IMR-90 (cell line): Measurements from ENCODE around the gene GPC2. TPM values are rescaled to one million over a fixed set of nuclear protein-coding genes. Genes with fewer than 3 reads are reported as not detected.
A peak's percentile ranks its signal among the peaks of the same experiment; 100 is the strongest.

ENCODE experiments used
- ATAC-seq: fragments of 200-7000 bp; cut with Tn5 transposase; 2 replicates; pipeline ENCODE4 v1.9.1; 2020; ENCODE audit warnings: low read depth, mild to moderate bottlenecking, moderate library complexity
- BruUV-seq: library from RNA; stranded (reverse); fragments of 400-500 nt; replicated peaks from 2 replicates; lab custom pipeline; 2021; lab: Mats Ljungman, UMichigan
- CTCF ChIA-PET: fragments of 300-600 bp; formaldehyde crosslinking; extraction: SDS; loops from one replicate; lab custom pipeline; 2021; ENCODE audit warnings: antibody characterized with exemption; lab: Yijun Ruan, JAX
- POLR2A ChIA-PET: fragments of 300-600 bp; sonication (Branson Sonifier 250); formaldehyde crosslinking; loops from one replicate; lab custom pipeline; 2022; ENCODE audit warnings: antibody characterized with exemption; ENCODE audit not compliant: unreplicated experiment; lab: Charles Lee
- DNase-seq: peaks from one replicate; pipeline ENCODE4 v3.0.0; 2013
- H2AFZ ChIP-seq: replicated peaks from 2 replicates; pipeline ENCODE3; 2013; ENCODE audit warnings: low read length, mild to moderate bottlenecking; ENCODE audit not compliant: poor library complexity
- H2AK5ac ChIP-seq: 2 replicates; pipeline ENCODE4 v1.6.1; 2013; ENCODE audit warnings: low read depth, low read length, inconsistent platforms
- H2AK9ac ChIP-seq: replicated peaks from 2 replicates; pipeline ENCODE3; 2013; ENCODE audit warnings: mild to moderate bottlenecking, low read depth, low read length, moderate library complexity; ENCODE audit not compliant: poor library complexity
- H2BK120ac ChIP-seq: 2 replicates; pipeline ENCODE4 v1.6.1; 2013; ENCODE audit warnings: low read depth, low read length, inconsistent platforms
- H2BK15ac ChIP-seq: 3 replicates; pipeline ENCODE4 v1.6.1; 2013; ENCODE audit warnings: low read depth, low read length, inconsistent platforms
- H2BK20ac ChIP-seq: 2 replicates; pipeline ENCODE4 v1.6.1; 2013; ENCODE audit warnings: low read depth, mild to moderate bottlenecking, inconsistent platforms, low read length, moderate library complexity
- H2BK5ac ChIP-seq: 2 replicates; pipeline ENCODE4 v1.6.1; 2013; ENCODE audit warnings: mild to moderate bottlenecking, low read depth, low read length, inconsistent platforms; ENCODE audit not compliant: poor library complexity, severe bottlenecking
- H3K14ac ChIP-seq: replicated peaks from 2 replicates; pipeline ENCODE4 v1.6.1; 2013; ENCODE audit warnings: low read depth, low read length, inconsistent platforms
- H3K18ac ChIP-seq: 2 replicates; pipeline ENCODE4 v1.6.1; 2013; ENCODE audit warnings: low read depth, low read length, control low read depth
- H3K23ac ChIP-seq: 2 replicates; pipeline ENCODE4 v1.6.1; 2013; ENCODE audit warnings: low read depth, low read length, inconsistent platforms
- H3K27ac ChIP-seq: 2 replicates; pipeline ENCODE4 v1.5.1; 2013; ENCODE audit warnings: mild to moderate bottlenecking, control low read depth, low read length; ENCODE audit not compliant: insufficient read depth
- H3K27me3 ChIP-seq: 2 replicates; pipeline ENCODE4 v1.6.1; 2013; ENCODE audit warnings: low read length; ENCODE audit not compliant: control insufficient read depth, insufficient read depth
- H3K36me3 ChIP-seq: 2 replicates; pipeline ENCODE4 v1.6.1; 2013; ENCODE audit warnings: low read length, mixed read lengths; ENCODE audit not compliant: control insufficient read depth, insufficient read depth
- H3K4ac ChIP-seq: 2 replicates; pipeline ENCODE4 v1.6.1; 2013; ENCODE audit warnings: low read depth, low read length, inconsistent platforms
- H3K4me1 ChIP-seq: 2 replicates; pipeline ENCODE4 v1.6.1; 2013; ENCODE audit warnings: low read length, mixed read lengths; ENCODE audit not compliant: control insufficient read depth, insufficient read depth
- H3K4me2 ChIP-seq: 2 replicates; pipeline ENCODE4 v1.6.1; 2013; ENCODE audit warnings: low read depth, mild to moderate bottlenecking, control low read depth, low read length, moderate library complexity
- H3K4me3 ChIP-seq: 2 replicates; pipeline ENCODE4 v1.5.1; 2013; ENCODE audit warnings: low read depth, mild to moderate bottlenecking, control low read depth, low read length, moderate library complexity; ENCODE audit not compliant: insufficient read depth
- H3K56ac ChIP-seq: 2 replicates; pipeline ENCODE4 v1.6.1; 2013; ENCODE audit warnings: low read length, inconsistent platforms; ENCODE audit not compliant: insufficient read depth; ENCODE audit errors: extremely low read depth
- H3K79me1 ChIP-seq, 2 experiments: 2 replicates each; pipeline ENCODE4 v1.6.1; 2013; ENCODE audit warnings: low read length in 2 of 2, inconsistent platforms in 1 of 2, low read depth in 1 of 2
- H3K9ac ChIP-seq: 2 replicates; pipeline ENCODE4 v1.6.1; 2013; ENCODE audit warnings: low read depth, low read length, control low read depth
- H3K9me1 ChIP-seq: 2 replicates; pipeline ENCODE4 v1.6.1; 2013; ENCODE audit warnings: low read length, inconsistent platforms; ENCODE audit not compliant: insufficient read depth
- H3K9me3 ChIP-seq: 2 replicates; pipeline ENCODE4 v1.6.1; 2013; ENCODE audit warnings: low read length; ENCODE audit not compliant: control insufficient read depth, insufficient read depth
- H4K20me1 ChIP-seq: 2 replicates; pipeline ENCODE4 v1.6.1; 2013; ENCODE audit warnings: low read length, inconsistent platforms; ENCODE audit not compliant: insufficient read depth
- H4K5ac ChIP-seq: 2 replicates; pipeline ENCODE4 v1.6.1; 2013; ENCODE audit warnings: mild to moderate bottlenecking, low read depth, low read length, control low read depth
- H4K8ac ChIP-seq, 2 experiments: 2 replicates each; pipeline ENCODE4 v1.6.1; 2013; ENCODE audit warnings: low read depth in 2 of 2, low read length in 2 of 2, control low read depth in 1 of 2, inconsistent platforms in 1 of 2
- H4K91ac ChIP-seq: 2 replicates; pipeline ENCODE4 v1.6.1; 2013; ENCODE audit warnings: low read depth, low read length, inconsistent platforms; ENCODE audit not compliant: insufficient read depth
- MAFK ChIP-seq: IDR thresholded peaks from 2 replicates; pipeline ENCODE4 v1.6.1; 2012; ENCODE audit warnings: low read depth, low read length, improper control_type of control experiment
- RCOR1 ChIP-seq: IDR thresholded peaks from 2 replicates; pipeline ENCODE4 v1.6.1; 2012; ENCODE audit warnings: mild to moderate bottlenecking, low read length, improper control_type of control experiment; ENCODE audit not compliant: insufficient replicate concordance
- WGBS, 2 experiments: methylation state at CpG; one replicate each; pipeline versions ENCODE4 v1.1.5 to v1.1.7; 2013; ENCODE audit warnings: missing lambda C conversion rate in 2 of 2; ENCODE audit not compliant: insufficient read length in 1 of 2; ENCODE audit errors: extremely low coverage in 2 of 2; 5-methylcytosine and 5-hydroxymethylcytosine counted together
- dilution Hi-C: fragments of 300-500 bp; cut with HindIII; formaldehyde crosslinking; loops from one replicate; pipeline ENCODE4 v1.14.3; 2018; ENCODE audit warnings: low sequenced_read_pairs; ENCODE audit not compliant: unreplicated experiment
- in situ Hi-C: fragments of 300-500 bp; cut with MboI; formaldehyde crosslinking; loops from 3 replicates; pipeline ENCODE4 v1.14.3; 2019; ENCODE audit warnings: low sequenced_read_pairs, inconsistent platforms, mixed read lengths
- intact Hi-C: fragments of 100-400 bp; cut with micrococcal nuclease; formaldehyde crosslinking; loops from 2 replicates; pipeline ENCODE4 v1.10.0; 2022
- polyA plus RNA-seq, 3 experiments: library from polyadenylated mRNA; depleted of rRNA; stranded (reverse); fragments of >200 nt; gene quantifications; 2 replicates each; pipeline ENCODE4 v1.2.3, GENCODE V29; 2012; ENCODE audit warnings: low replicate concordance in 1 of 3
- total RNA-seq: library from RNA; depleted of rRNA; stranded (reverse); fragments of >200 nt; gene quantifications from 2 replicates; pipeline ENCODE4 v1.2.3, GENCODE V29; 2012
- TF ChIP-seq, protein P1 (sequence below): fragments of 150-350 bp; IDR thresholded peaks from 2 replicates; pipeline ENCODE4 v1.6.1; 2016; ENCODE audit warnings: low read depth, mild to moderate bottlenecking, low read length, moderate library complexity, borderline replicate concordance

The GPC2 gene
- total and polyA plus RNA-seq, 2 of the 4 experiments (the other 2 are of a cell fraction): 1.8 to 6.0 TPM

DNA sequence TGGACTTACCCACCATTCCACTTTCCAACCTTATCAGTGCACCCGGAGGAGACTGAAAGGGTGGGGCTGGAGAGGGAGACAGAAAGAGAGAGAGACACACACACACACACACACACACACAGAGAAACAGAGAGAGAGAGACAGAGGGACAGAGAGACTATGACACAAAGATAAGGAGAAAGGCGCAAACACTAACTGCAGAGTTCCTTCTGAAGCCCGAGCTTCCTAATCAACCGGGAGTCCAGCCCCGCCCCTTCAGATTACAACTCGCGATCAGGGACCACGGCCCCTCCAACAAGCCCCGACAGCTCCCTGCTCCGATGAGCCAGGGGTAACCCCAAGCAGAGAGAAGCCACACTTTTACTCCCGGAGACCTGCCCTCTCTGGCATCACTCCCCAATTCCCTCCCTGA lies 9.3 kb downstream of the GPC2 start:
- CTCF ChIA-PET: interaction anchor here (0.7 to 1.0 kb wide), 3 partner anchors 9 to 37 kb away, joined by 3 to 5 read pairs (median 3); partner anchors contain the start of genes GPC2 and STAG3
- Histone ChIP-seq H4K91ac (peak overlapping the region; percentile 60), H3K9me3 (no peaks in the 10 kb centered on the region), H2AK5ac (peak overlapping the region; percentile 18; the same call in 1 of the 2 replicates), H3K79me1 (peaks cover 0 to 8% of the 10 kb centered on the region in 2 experiments; a peak in 1 of 4 replicates), H3K4me1 (peaks cover 6% of the 10 kb centered on the region), H3K9me1 (peaks cover 3% of the 10 kb centered on the region; the same call in 1 of the 2 replicates), H4K20me1 (no peaks in the 10 kb centered on the region), H3K4me3 (peak overlapping the region; percentile 39), H2BK20ac (peak overlapping the region; percentile 5; the same call in 1 of the 2 replicates), H3K56ac (peak overlapping the region; percentile 66), H2BK15ac (peak overlapping the region; percentile 30; the same call in 2 of the 3 replicates), H2AFZ (peak overlapping the region; percentile 94), H3K4me2 (peak overlapping the region; percentile 78), H4K5ac (peak overlapping the region; percentile 48), H3K36me3 (peaks cover 3% of the 10 kb centered on the region; the same call in 1 of the 2 replicates), H3K18ac (peak overlapping the region; percentile 36; the same call in 1 of the 2 replicates), H2BK120ac (peak overlapping the region; percentile 70), H3K27ac (peak overlapping the region; percentile 63), H2BK5ac (no peak overlapping the region), H2AK9ac (peak overlapping the region; percentile 67), H3K9ac (peak overlapping the region; percentile 61), H3K27me3 (no peaks in the 10 kb centered on the region), H3K23ac (peak overlapping the region; percentile 54), H3K14ac (peak overlapping the region; percentile 87), H3K4ac (peak overlapping the region; percentile 84), H4K8ac (peak overlapping the region; percentile 82 to 91)
- in situ Hi-C loops (no loop called here), intact Hi-C loops (no loop called here), dilution Hi-C loops (no loop called here)
- 7% methylated on average over 3 of the region's 11 CpGs; no CpG with 5 or more reads in 1 of the 2 experiments for WGBS, 2 experiments
- POLR2A ChIA-PET: interaction anchor here (1.0 kb wide), 1 partner anchor 9 kb away, joined by 4 read pairs; the partner anchor contains the start of gene GPC2
- BruUV-seq: no TSS peak
- no peak for TF ChIP-seq RCOR1
- TF ChIP-seq MAFK: no peak
- TF ChIP-seq, protein P1, sequence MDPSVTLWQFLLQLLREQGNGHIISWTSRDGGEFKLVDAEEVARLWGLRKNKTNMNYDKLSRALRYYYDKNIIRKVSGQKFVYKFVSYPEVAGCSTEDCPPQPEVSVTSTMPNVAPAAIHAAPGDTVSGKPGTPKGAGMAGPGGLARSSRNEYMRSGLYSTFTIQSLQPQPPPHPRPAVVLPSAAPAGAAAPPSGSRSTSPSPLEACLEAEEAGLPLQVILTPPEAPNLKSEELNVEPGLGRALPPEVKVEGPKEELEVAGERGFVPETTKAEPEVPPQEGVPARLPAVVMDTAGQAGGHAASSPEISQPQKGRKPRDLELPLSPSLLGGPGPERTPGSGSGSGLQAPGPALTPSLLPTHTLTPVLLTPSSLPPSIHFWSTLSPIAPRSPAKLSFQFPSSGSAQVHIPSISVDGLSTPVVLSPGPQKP: no peak
- ATAC-seq: peak; percentile 66
- DNase-seq: no peak
